Mesothelial cell of epicardium (in vitro differentiated cells): ENCODE data around the gene PLK2. TPM values are rescaled to one million over a fixed set of nuclear protein-coding genes. Genes with fewer than 3 reads are reported as not detected.

Source experiments
- DNase-seq, 2 experiments: peaks; one replicate each; pipeline ENCODE4 v3.0.0; 2021; ENCODE audit warnings: low spot score in 2 of 2; ENCODE audit not compliant: unreplicated experiment in 2 of 2
- H3K27ac Mint-ChIP-seq: 2 replicates; pipeline ENCODE4 v1.8.0; 2021; ENCODE audit warnings: mixed read lengths
- H3K27me3 Mint-ChIP-seq: 2 replicates; pipeline ENCODE4 v1.8.0; 2021; ENCODE audit warnings: low read depth, mixed read lengths
- H3K36me3 Mint-ChIP-seq: 2 replicates; pipeline ENCODE4 v1.8.0; 2021; ENCODE audit warnings: mixed read lengths
- H3K4me1 Mint-ChIP-seq: 2 replicates; pipeline ENCODE4 v1.8.0; 2021; ENCODE audit warnings: mixed read lengths
- H3K4me3 Mint-ChIP-seq: 2 replicates; pipeline ENCODE4 v1.8.0; 2021; ENCODE audit warnings: mild to moderate bottlenecking, moderate library complexity, mixed read lengths
- H3K9me3 Mint-ChIP-seq: 2 replicates; pipeline ENCODE4 v1.8.0; 2021; ENCODE audit warnings: mixed read lengths
- total RNA-seq: library from RNA; stranded (reverse); gene quantifications from 3 replicates; pipeline ENCODE4 v1.2.1, GENCODE V29; 2021
- TF ChIP-seq, protein P1 (sequence below): fragments of 200-600 bp; sonication (generic); IDR thresholded peaks from one replicate; pipeline ENCODE4 v1.5.0; 2021; ENCODE audit warnings: antibody characterized with exemption; ENCODE audit not compliant: unreplicated experiment

The PLK2 gene
- total RNA-seq: 510 to 549 TPM (median 531 TPM) in 3 replicates

DNA sequence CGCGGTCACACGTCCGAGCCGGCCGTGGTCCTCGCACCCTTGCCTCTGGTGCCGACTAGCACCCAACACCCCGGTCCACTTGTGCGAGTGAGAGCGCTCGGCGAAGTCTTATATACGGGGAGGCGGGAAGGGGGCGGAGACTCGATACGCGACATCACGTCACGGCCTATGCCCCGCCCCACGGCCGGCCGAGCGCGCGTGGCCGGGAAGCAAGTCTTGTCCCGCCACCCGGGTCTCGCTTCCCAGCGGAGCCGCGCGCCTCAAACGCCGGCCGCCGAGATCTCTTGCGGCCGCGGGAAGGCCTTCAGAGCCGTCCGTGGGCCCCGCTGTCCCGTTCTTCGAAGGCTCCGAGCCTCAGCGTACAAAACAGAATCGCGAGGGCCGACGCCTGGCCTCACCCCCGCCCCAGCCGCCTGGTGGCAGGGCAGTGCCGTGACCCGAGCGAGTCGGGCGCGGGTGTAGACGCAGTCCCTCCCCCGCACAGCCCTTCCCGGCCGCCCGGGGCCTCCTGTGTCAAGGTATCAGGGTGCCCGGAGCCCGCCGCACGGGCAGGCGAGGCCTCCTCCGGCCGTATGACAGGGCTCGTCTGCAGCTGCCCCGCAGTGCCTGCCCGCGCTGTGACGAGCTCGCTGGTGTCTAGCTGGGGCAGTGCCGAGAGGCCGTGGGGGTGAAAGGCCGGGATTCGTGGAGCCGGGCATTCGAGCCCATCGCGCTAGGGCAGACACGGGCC lies at the start of gene PLK2:
PLK2 (minus strand) TSS at position 85 of the 730 bp plus-strand sequence. CDS start 127 bp downstream, outside the sequence.
- H3K27me3 Mint-ChIP-seq: no peaks in the 10 kb centered on the region
- H3K4me1 Mint-ChIP-seq: peaks cover 40% of the 10 kb centered on the region
- peak; percentile 92 to 98 for DNase-seq
- peaks cover 3% of the 10 kb centered on the region for H3K9me3 Mint-ChIP-seq
- TF ChIP-seq, protein P1, sequence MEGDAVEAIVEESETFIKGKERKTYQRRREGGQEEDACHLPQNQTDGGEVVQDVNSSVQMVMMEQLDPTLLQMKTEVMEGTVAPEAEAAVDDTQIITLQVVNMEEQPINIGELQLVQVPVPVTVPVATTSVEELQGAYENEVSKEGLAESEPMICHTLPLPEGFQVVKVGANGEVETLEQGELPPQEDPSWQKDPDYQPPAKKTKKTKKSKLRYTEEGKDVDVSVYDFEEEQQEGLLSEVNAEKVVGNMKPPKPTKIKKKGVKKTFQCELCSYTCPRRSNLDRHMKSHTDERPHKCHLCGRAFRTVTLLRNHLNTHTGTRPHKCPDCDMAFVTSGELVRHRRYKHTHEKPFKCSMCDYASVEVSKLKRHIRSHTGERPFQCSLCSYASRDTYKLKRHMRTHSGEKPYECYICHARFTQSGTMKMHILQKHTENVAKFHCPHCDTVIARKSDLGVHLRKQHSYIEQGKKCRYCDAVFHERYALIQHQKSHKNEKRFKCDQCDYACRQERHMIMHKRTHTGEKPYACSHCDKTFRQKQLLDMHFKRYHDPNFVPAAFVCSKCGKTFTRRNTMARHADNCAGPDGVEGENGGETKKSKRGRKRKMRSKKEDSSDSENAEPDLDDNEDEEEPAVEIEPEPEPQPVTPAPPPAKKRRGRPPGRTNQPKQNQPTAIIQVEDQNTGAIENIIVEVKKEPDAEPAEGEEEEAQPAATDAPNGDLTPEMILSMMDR: no peak
- H3K36me3 Mint-ChIP-seq: peaks cover 34% of the 10 kb centered on the region
- peak within 1 kb of the TSS; percentile 97 for H3K4me3 Mint-ChIP-seq
- peak within 1 kb of the TSS; percentile 96 for H3K27ac Mint-ChIP-seq

DNA sequence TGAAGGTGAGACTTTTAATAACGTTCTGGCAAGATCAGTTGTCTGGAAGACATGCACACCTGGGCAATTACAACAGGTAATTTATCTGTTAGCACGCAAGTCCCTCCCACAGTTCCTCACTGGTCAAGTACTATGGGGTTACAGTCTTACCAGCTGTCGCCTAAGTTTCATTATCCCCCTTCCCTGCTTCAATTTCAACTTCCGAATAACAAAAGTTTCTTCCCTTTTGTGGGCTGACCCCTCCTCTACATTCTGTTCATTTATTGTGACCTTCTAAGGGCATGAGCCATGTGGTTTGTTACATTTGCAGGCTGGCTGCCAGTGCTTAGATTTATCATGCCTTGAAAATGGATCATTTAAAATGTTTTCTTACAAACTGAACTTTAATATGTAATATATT lies 47.8 kb upstream of the PLK2 start:
- Mint-ChIP-seq H3K27me3 (peaks cover 2% of the 10 kb centered on the region), H3K36me3 (no peaks in the 10 kb centered on the region), H3K9me3 (peaks cover 3% of the 10 kb centered on the region), H3K4me3 (no peak overlapping the region), H3K27ac (no peak overlapping the region), H3K4me1 (peaks cover 10% of the 10 kb centered on the region)
- TF ChIP-seq, protein P1: no peak
- DNase-seq: no peak

DNA sequence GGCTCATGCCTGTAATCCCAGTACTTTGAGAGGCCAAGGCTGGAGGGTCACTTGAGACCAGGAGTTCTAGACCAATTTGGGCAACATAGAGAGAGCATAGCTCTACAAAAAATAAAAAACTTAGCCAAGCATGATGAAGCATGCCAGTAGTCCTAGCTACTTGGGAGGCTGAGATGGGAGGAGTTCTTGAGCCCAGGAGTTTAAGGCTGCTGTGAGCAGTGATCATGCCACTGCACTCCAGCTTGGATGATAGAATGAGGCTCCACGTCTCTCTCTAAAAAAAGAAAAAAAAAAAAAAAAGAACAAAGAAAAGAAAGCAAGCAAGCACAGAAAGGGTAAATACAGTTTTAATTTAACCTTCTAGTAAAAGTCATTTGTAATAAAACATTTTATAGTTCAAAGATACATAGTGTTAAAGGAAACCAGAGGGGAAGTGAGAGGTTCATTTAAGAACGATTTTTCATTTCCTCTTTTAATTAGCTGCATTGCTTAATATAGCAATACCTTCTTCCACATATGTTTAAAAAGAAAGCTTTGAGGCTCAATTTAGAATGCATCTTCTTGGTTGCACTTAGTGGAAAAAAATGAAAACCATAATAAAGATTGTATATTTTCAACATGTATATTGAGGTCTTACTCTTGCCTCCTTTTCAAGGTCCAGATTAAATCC lies 46.2 kb upstream of the PLK2 start:
- H3K36me3 Mint-ChIP-seq: no peaks in the 10 kb centered on the region
- no peaks in the 10 kb centered on the region for H3K9me3 Mint-ChIP-seq
- peaks cover 2% of the 10 kb centered on the region for H3K27me3 Mint-ChIP-seq
- peaks cover 10% of the 10 kb centered on the region for H3K4me1 Mint-ChIP-seq
- TF ChIP-seq, protein P1: no peak
- H3K27ac Mint-ChIP-seq: no peak overlapping the region
- no peak overlapping the region for H3K4me3 Mint-ChIP-seq
- no peak for DNase-seq

DNA sequence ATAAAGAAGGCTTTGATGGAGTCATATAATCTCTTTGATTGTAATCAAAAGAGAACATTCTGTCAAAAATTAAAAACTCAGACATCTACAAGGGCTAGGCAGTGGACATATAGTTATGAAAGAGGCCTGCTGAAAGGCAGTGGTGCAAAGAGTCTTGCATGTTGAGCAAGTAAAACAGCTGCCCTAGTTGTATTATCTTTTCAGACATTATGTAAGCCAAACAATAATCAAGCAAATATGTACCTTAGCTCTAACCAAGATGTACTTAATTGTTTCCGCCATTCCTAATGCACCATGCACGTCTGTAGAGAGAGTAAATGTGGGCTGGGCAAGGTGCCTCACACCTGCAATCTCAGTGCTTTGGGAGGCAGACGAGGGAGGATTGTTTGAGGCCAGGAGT lies 45.6 kb upstream of the PLK2 start:
- Mint-ChIP-seq H3K9me3 (no peaks in the 10 kb centered on the region), H3K27ac (no peak overlapping the region), H3K27me3 (peaks cover 2% of the 10 kb centered on the region), H3K4me3 (no peak overlapping the region), H3K4me1 (peaks cover 10% of the 10 kb centered on the region), H3K36me3 (no peaks in the 10 kb centered on the region)
- TF ChIP-seq, protein P1: no peak
- DNase-seq: no peak

DNA sequence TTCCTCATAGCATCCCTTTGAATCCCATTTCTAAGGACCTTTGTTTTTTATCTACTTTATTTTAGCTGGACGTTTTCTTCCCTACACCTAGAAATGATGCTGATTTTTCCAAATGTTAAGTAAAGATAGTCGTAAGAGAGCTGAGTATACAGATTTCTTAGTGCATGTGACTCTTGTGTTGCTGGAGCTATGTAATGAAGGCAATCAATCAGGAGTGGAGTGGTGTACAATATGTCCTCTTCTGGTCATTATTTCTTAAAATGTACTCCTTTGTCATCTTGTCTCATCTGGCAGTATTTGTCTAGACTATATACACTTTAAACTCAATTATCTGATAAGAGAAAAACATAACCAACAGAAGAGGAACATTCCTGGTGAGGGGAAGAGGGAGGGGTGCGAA lies 44.9 kb upstream of the PLK2 start:
- DNase-seq: no peak
- peaks cover under 1% of the 10 kb centered on the region for H3K27me3 Mint-ChIP-seq
- H3K4me3 Mint-ChIP-seq: no peak overlapping the region
- H3K27ac Mint-ChIP-seq: no peak overlapping the region
- no peaks in the 10 kb centered on the region for H3K36me3 Mint-ChIP-seq
- H3K4me1 Mint-ChIP-seq: peaks cover 15% of the 10 kb centered on the region
- H3K9me3 Mint-ChIP-seq: no peaks in the 10 kb centered on the region
- TF ChIP-seq, protein P1: no peak
